Prostate gland (tissue), 2 donors: ENCODE measurements around the gene SYNPO2.

Source experiments
- CTCF ChIP-seq, 4 experiments: fragments of 200-600 bp in 2 of 4; fragments of 450-650 bp in 2 of 4; sonication (generic) in 2 of 4; IDR thresholded peaks; 1 replicate in 3 of 4; 2 replicates in 1 of 4; pipeline ENCODE4 v1.5.1; 2016 to 2019; ENCODE audit warnings: antibody characterized with exemption in 4 of 4, mild to moderate bottlenecking in 2 of 4, moderate library complexity in 2 of 4
- POLR2A ChIP-seq: fragments of 450-650 bp; IDR thresholded peaks from one replicate; pipeline ENCODE4 v1.6.1; 2016; ENCODE audit warnings: antibody characterized with exemption, mild to moderate bottlenecking
- POLR2AphosphoS5 ChIP-seq: sonication (generic); formaldehyde crosslinking; IDR thresholded peaks from one replicate; pipeline ENCODE4 v1.6.1; 2017; ENCODE audit warnings: antibody characterized with exemption

DNA sequence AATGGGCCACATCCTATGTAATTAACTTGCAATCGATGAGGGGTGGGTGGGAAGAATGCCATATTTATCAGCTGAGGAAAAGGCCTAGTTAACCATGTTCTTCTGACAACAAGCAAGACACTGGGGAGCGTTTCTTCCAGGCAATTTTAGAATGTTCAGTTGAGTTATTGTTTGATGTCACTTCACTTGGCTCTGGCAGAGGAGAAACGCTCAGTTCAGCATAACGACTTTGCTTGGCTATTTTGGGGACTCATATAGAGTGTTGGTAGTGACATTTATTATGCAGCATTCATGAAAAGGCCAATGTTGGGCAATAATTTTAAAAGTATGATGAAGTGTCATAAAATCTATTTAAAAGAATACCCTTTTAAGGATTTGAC, 648 bp downstream of the SYNPO2 start:
- no peak for TF ChIP-seq CTCF (IDR thresholded peaks at IDR 0.05)
- no peak for TF ChIP-seq POLR2AphosphoS5
- TF ChIP-seq POLR2A = no peak
